Activated naive CD8-positive, alpha-beta T cell treated with anti-CD3 and anti-CD28 coated beads, Interleukin-2, amount 10 ng/mL, durations not matched to agents 7 days and 5 days (primary cell): Measurements from ENCODE around the gene FAM170B. TPM values are rescaled to one million over a fixed set of nuclear protein-coding genes. Genes with fewer than 3 reads are reported as not detected.

Source experiments
- ATAC-seq: fragments of 150-1000 bp; cut with Tn5 transposase; one replicate; pipeline ENCODE4 v1.10.0; 2021; ENCODE audit warnings: low read depth, moderate library complexity
- POLR2A ChIA-PET: fragments of 350-600 bp; sonication (Branson Sonifier 250); formaldehyde crosslinking; loops from one replicate; lab custom pipeline; 2021; ENCODE audit warnings: antibody characterized with exemption; lab: Charles Lee
- DNase-seq: peaks from one replicate; pipeline ENCODE4 v3.0.0; 2021
- H3K27ac Mint-ChIP-seq: one replicate; pipeline ENCODE4 v1.8.0; 2022; ENCODE audit warnings: mild to moderate bottlenecking, mixed read lengths
- H3K27me3 Mint-ChIP-seq: one replicate; pipeline ENCODE4 v1.8.0; 2022; ENCODE audit warnings: mild to moderate bottlenecking, moderate library complexity, mixed read lengths
- H3K36me3 Mint-ChIP-seq: one replicate; pipeline ENCODE4 v1.8.0; 2021; ENCODE audit warnings: mild to moderate bottlenecking, mixed read lengths
- H3K4me1 Mint-ChIP-seq: one replicate; pipeline ENCODE4 v1.8.0; 2021; ENCODE audit warnings: mixed read lengths
- H3K4me3 Mint-ChIP-seq: one replicate; pipeline ENCODE4 v1.8.0; 2022; ENCODE audit warnings: mild to moderate bottlenecking, moderate library complexity, mixed read lengths
- H3K9me3 Mint-ChIP-seq: one replicate; pipeline ENCODE4 v1.8.0; 2021; ENCODE audit warnings: mixed read lengths
- total RNA-seq, 2 experiments: library from RNA; stranded (reverse); gene quantifications; one replicate each; pipeline ENCODE4 v1.2.3, GENCODE V29; 2021

The FAM170B gene
- total RNA-seq, 2 experiments from 2014 or later, result not detected

GRCh38 chr10:49117376-49118070 lies 16.3 kb downstream of the FAM170B start:
- Mint-ChIP-seq H3K27ac (no peak overlapping the region), H3K27me3 (peaks cover 71% of the 10 kb centered on the region), H3K9me3 (no peaks in the 10 kb centered on the region), H3K4me3 (no peak overlapping the region), H3K36me3 (no peaks in the 10 kb centered on the region), H3K4me1 (peaks cover 8% of the 10 kb centered on the region)
- ATAC-seq (no peak), DNase-seq (no peak)
- POLR2A ChIA-PET, result no interaction called here

- Mint-ChIP-seq H3K9me3 (no peaks in the 10 kb centered on the region), H3K27ac (no peak overlapping the region), H3K4me1 (peaks cover 8% of the 10 kb centered on the region), H3K4me3 (no peak overlapping the region), H3K27me3 (peaks cover 71% of the 10 kb centered on the region), H3K36me3 (no peaks in the 10 kb centered on the region)
- no peak for ATAC-seq
- no peak for DNase-seq
- POLR2A ChIA-PET, result no interaction called here
Observed at GRCh38 chr10:49116509-49117375, 17.1 kb downstream of the FAM170B start.

- peak; percentile 69 for ATAC-seq
- H3K4me1 Mint-ChIP-seq, result peaks cover 8% of the 10 kb centered on the region
- H3K4me3 Mint-ChIP-seq, result peak overlapping the region; percentile 22
- no peak for DNase-seq
- peaks cover 69% of the 10 kb centered on the region for H3K27me3 Mint-ChIP-seq
- H3K9me3 Mint-ChIP-seq, result no peaks in the 10 kb centered on the region
- H3K36me3 Mint-ChIP-seq, result no peaks in the 10 kb centered on the region
- POLR2A ChIA-PET, result no interaction called here
- H3K27ac Mint-ChIP-seq, result no peak overlapping the region
Observed at GRCh38 chr10:49115796-49116508, 17.9 kb downstream of the FAM170B start.

- Mint-ChIP-seq H3K9me3 (no peaks in the 10 kb centered on the region), H3K4me3 (peak within 1 kb of the TSS; percentile 53), H3K27me3 (peaks cover 65% of the 10 kb centered on the region), H3K4me1 (peaks cover 8% of the 10 kb centered on the region), H3K36me3 (no peaks in the 10 kb centered on the region), H3K27ac (no peak within 1 kb of the TSS)
- POLR2A ChIA-PET, result no interaction called here
- DNase-seq (no peak), ATAC-seq (peak; percentile 41)
Observed at GRCh38 chr10:49115015-49115795, 18.6 kb downstream of the FAM170B start, which contains the start of gene VSTM4. TSS of gene VSTM4 (minus strand) at chr10:49115522. CDS start at chr10:49115485, 37 bp downstream.

GRCh38 chr10:49114718-49115014 lies 19.2 kb downstream of the FAM170B start:
- no peak for ATAC-seq
- POLR2A ChIA-PET, result no interaction called here
- Mint-ChIP-seq H3K36me3 (no peaks in the 10 kb centered on the region), H3K27me3 (peaks cover 60% of the 10 kb centered on the region), H3K9me3 (no peaks in the 10 kb centered on the region), H3K4me3 (peak overlapping the region; percentile 53), H3K4me1 (peaks cover 8% of the 10 kb centered on the region), H3K27ac (no peak overlapping the region)
- no peak for DNase-seq

- Mint-ChIP-seq H3K27me3 (peaks cover 59% of the 10 kb centered on the region), H3K27ac (no peak overlapping the region), H3K4me1 (peaks cover 8% of the 10 kb centered on the region), H3K9me3 (no peaks in the 10 kb centered on the region), H3K4me3 (no peak overlapping the region), H3K36me3 (no peaks in the 10 kb centered on the region)
- POLR2A ChIA-PET, result no interaction called here
- DNase-seq (no peak), ATAC-seq (no peak)
Observed at GRCh38 chr10:49113741-49114141, 20.1 kb downstream of the FAM170B start.

GRCh38 chr10:49112851-49113250 lies 21.0 kb downstream of the FAM170B start:
- H3K9me3 Mint-ChIP-seq, result no peaks in the 10 kb centered on the region
- no peaks in the 10 kb centered on the region for H3K36me3 Mint-ChIP-seq
- peaks cover 8% of the 10 kb centered on the region for H3K4me1 Mint-ChIP-seq
- ATAC-seq (no peak), DNase-seq (no peak)
- H3K4me3 Mint-ChIP-seq, result no peak overlapping the region
- H3K27me3 Mint-ChIP-seq, result peaks cover 50% of the 10 kb centered on the region
- POLR2A ChIA-PET, result no interaction called here
- H3K27ac Mint-ChIP-seq, result no peak overlapping the region

- Mint-ChIP-seq H3K4me1 (peaks cover 8% of the 10 kb centered on the region), H3K9me3 (no peaks in the 10 kb centered on the region), H3K36me3 (no peaks in the 10 kb centered on the region), H3K27me3 (peaks cover 42% of the 10 kb centered on the region), H3K4me3 (no peak overlapping the region), H3K27ac (no peak overlapping the region)
- POLR2A ChIA-PET, result no interaction called here
- no peak for ATAC-seq
- DNase-seq, result no peak
Observed at GRCh38 chr10:49112098-49112497, 21.7 kb downstream of the FAM170B start.

- no peak for DNase-seq
- Mint-ChIP-seq H3K27ac (no peak overlapping the region), H3K4me3 (no peak overlapping the region), H3K4me1 (peaks cover 7% of the 10 kb centered on the region), H3K27me3 (peaks cover 39% of the 10 kb centered on the region), H3K9me3 (no peaks in the 10 kb centered on the region), H3K36me3 (no peaks in the 10 kb centered on the region)
- POLR2A ChIA-PET, result no interaction called here
- no peak for ATAC-seq
Observed at GRCh38 chr10:49111320-49111698, 22.5 kb downstream of the FAM170B start.

GRCh38 chr10:49110684-49111319 lies 23.0 kb downstream of the FAM170B start:
- POLR2A ChIA-PET, result no interaction called here
- H3K27ac Mint-ChIP-seq, result no peak overlapping the region
- H3K27me3 Mint-ChIP-seq, result peaks cover 34% of the 10 kb centered on the region
- H3K4me3 Mint-ChIP-seq, result no peak overlapping the region
- H3K9me3 Mint-ChIP-seq, result no peaks in the 10 kb centered on the region
- no peak for ATAC-seq
- DNase-seq, result no peak
- no peaks in the 10 kb centered on the region for H3K36me3 Mint-ChIP-seq
- peaks cover 4% of the 10 kb centered on the region for H3K4me1 Mint-ChIP-seq

- Mint-ChIP-seq H3K36me3 (no peaks in the 10 kb centered on the region), H3K4me1 (peaks cover 2% of the 10 kb centered on the region), H3K9me3 (no peaks in the 10 kb centered on the region), H3K27ac (no peak overlapping the region), H3K27me3 (peaks cover 32% of the 10 kb centered on the region), H3K4me3 (no peak overlapping the region)
- ATAC-seq (no peak), DNase-seq (no peak)
- POLR2A ChIA-PET, result no interaction called here
Observed at GRCh38 chr10:49109669-49110340, 24.0 kb downstream of the FAM170B start.

GRCh38 chr10:49108656-49109055 lies 25.2 kb downstream of the FAM170B start:
- no peak for ATAC-seq

More at GRCh38 chr10:49108656-49109055, 25.2 kb downstream of the FAM170B start:
- POLR2A ChIA-PET, result no interaction called here
- peaks cover 22% of the 10 kb centered on the region for H3K27me3 Mint-ChIP-seq
- H3K36me3 Mint-ChIP-seq, result no peaks in the 10 kb centered on the region
- no peak overlapping the region for H3K4me3 Mint-ChIP-seq
- no peak for DNase-seq
- no peak overlapping the region for H3K27ac Mint-ChIP-seq
- H3K9me3 Mint-ChIP-seq, result no peaks in the 10 kb centered on the region
- H3K4me1 Mint-ChIP-seq, result no peaks in the 10 kb centered on the region
